K562 (cell line): ENCODE data around the gene CAMK1D. TPM values are rescaled to one million over a fixed set of nuclear protein-coding genes. Genes with fewer than 3 reads are reported as not detected.

ENCODE experiments used
- ATAC-seq: fragments of 200-7000 bp; cut with Tn5 transposase; 3 replicates; pipeline ENCODE4 v1.9.1; 2020; ENCODE audit warnings: moderate library complexity
- BruUV-seq: library from RNA; stranded (reverse); fragments of 400-500 nt; replicated peaks from 2 replicates; lab custom pipeline; 2021; lab: Mats Ljungman, UMichigan
- CTCF ChIA-PET: fragments of 300-600 bp; formaldehyde crosslinking; extraction: SDS; loops from one replicate; lab custom pipeline; 2021; ENCODE audit warnings: low intra/inter-chr PET ratio; lab: Yijun Ruan, JAX
- POLR2A ChIA-PET: fragments of 300-600, 350-650 bp; sonication (Branson Sonifier 250); formaldehyde crosslinking; extraction: SDS; loops from one replicate; lab custom pipeline; 2021; ENCODE audit warnings: antibody characterized with exemption, inconsistent platforms; lab: Yijun Ruan, JAX
- DNase-seq, 4 experiments: peaks; one replicate each; pipeline versions ENCODE4 v3.0.0 to v3.0.0-alpha.2; 2011 to 2018; ENCODE audit warnings: low spot score in 3 of 4, mixed read lengths in 3 of 4; ENCODE audit errors: extremely low read depth in 1 of 4
- FAIRE-seq: peaks from 2 replicates; lab custom pipeline; 2011; peaks lifted over from hg19 to GRCh38; lab: Jason Lieb, UNC
- H2AFZ ChIP-seq: 2 replicates; pipeline ENCODE4 v1.6.0; 2011; ENCODE audit warnings: low read depth, low read length, control low read depth, inconsistent platforms
- H3K27ac ChIP-seq: fragments of 200-600 bp; 3 replicates; pipeline ENCODE4 v1.8.0; 2011; ENCODE audit warnings: low read depth, mild to moderate bottlenecking, control low read depth, inconsistent platforms, low read length, moderate library complexity, mixed read lengths; ENCODE audit errors: extremely low read depth
- H3K27me3 ChIP-seq, 2 experiments: fragments of 300-600 bp in 1 of 2; 2 replicates in 1 of 2; 3 replicates in 1 of 2; pipeline versions ENCODE4 v1.6.0 to v1.8.0; 2011; ENCODE audit warnings: inconsistent platforms in 2 of 2, low read length in 2 of 2, mild to moderate bottlenecking in 1 of 2, mixed read lengths in 1 of 2, moderate library complexity in 1 of 2; ENCODE audit not compliant: control insufficient read depth in 2 of 2, insufficient read depth in 2 of 2
- H3K36me3 ChIP-seq: fragments of 300-600 bp; 3 replicates; pipeline ENCODE4 v1.8.0; 2011; ENCODE audit warnings: mild to moderate bottlenecking, low read length, inconsistent platforms; ENCODE audit not compliant: control insufficient read depth, insufficient read depth
- H3K4me1 ChIP-seq, 2 experiments: fragments of 200-600 bp in 1 of 2; replicated peaks in 1 of 2; 2 replicates in 1 of 2; 3 replicates in 1 of 2; pipeline versions ENCODE4 v1.5.1 to v1.8.0; 2011; ENCODE audit warnings: inconsistent platforms in 2 of 2, low read length in 2 of 2, mild to moderate bottlenecking in 1 of 2, mixed read lengths in 1 of 2, moderate library complexity in 1 of 2; ENCODE audit not compliant: control insufficient read depth in 2 of 2, insufficient read depth in 2 of 2
- H3K4me2 ChIP-seq: 2 replicates; pipeline ENCODE4 v1.6.1; 2011; ENCODE audit warnings: low read length, control low read depth, inconsistent platforms, mixed read lengths; ENCODE audit not compliant: insufficient read depth
- H3K4me3 ChIP-seq: fragments of 200-600 bp; sonication (generic), shearing (Covaris generic); 2 replicates; pipeline ENCODE4 v1.5.1; 2016; ENCODE audit warnings: control low read depth, inconsistent platforms
- H3K79me2 ChIP-seq: fragments of 200-600 bp; 3 replicates; pipeline ENCODE4 v1.8.0; 2011; ENCODE audit warnings: low read length, inconsistent platforms; ENCODE audit not compliant: control insufficient read depth, insufficient read depth
- H3K9ac ChIP-seq, 2 experiments: 2 replicates each; pipeline versions ENCODE4 v1.6.0 to v1.6.1; 2011; ENCODE audit warnings: low read depth in 2 of 2, low read length in 2 of 2, control low read depth in 1 of 2, inconsistent platforms in 1 of 2, mild to moderate bottlenecking in 1 of 2, mixed read lengths in 1 of 2; ENCODE audit not compliant: insufficient read depth in 1 of 2
- H3K9me1 ChIP-seq: one replicate; pipeline ENCODE4 v1.6.0; 2011; ENCODE audit warnings: inconsistent platforms, mild to moderate bottlenecking, low read length, moderate library complexity; ENCODE audit not compliant: control insufficient read depth, insufficient read depth
- H3K9me3 ChIP-seq: replicated peaks from 2 replicates; pipeline ENCODE4 v1.5.1; 2011; ENCODE audit warnings: low read depth, low read length, inconsistent platforms; ENCODE audit not compliant: control insufficient read depth, insufficient read depth
- H4K20me1 ChIP-seq: replicated peaks from 2 replicates; pipeline ENCODE4 v1.6.1; 2011; ENCODE audit warnings: low read length, inconsistent platforms, mixed read lengths; ENCODE audit not compliant: control insufficient read depth, insufficient read depth
- ARID2 ChIP-seq: fragments of 450-650 bp; IDR thresholded peaks from 2 replicates; pipeline ENCODE4 v1.6.1; 2017; ENCODE audit warnings: antibody characterized with exemption, mild to moderate bottlenecking
- CBX8 ChIP-seq: fragments of 200-600 bp; sonication (generic); IDR thresholded peaks from 2 replicates; pipeline ENCODE4 v1.6.1; 2012; ENCODE audit warnings: borderline replicate concordance, mixed run types, low read depth, mild to moderate bottlenecking, moderate library complexity, mixed read lengths, low read length, control low read depth, inconsistent platforms; ENCODE audit not compliant: poor library complexity, severe bottlenecking; ENCODE audit errors: extremely low read depth
- FOXJ2 ChIP-seq: fragments of 200-800 bp; sonication (Bioruptor generic); IDR thresholded peaks from 2 replicates; pipeline ENCODE4 v1.6.1; 2016; ENCODE audit warnings: missing genetic modification characterization, missing compliant biosample characterization
- KAT8 ChIP-seq: fragments of 450-650 bp; IDR thresholded peaks from 2 replicates; pipeline ENCODE4 v1.6.1; 2016; ENCODE audit warnings: low read depth, mild to moderate bottlenecking
- ZNF197 ChIP-seq: fragments of 200-800 bp; sonication (Bioruptor generic); IDR thresholded peaks from 2 replicates; pipeline ENCODE4 v1.6.1; 2016; ENCODE audit warnings: low read depth, missing genetic modification characterization, missing compliant biosample characterization
- WGBS: fragments of 100-300 bp; shearing (Covaris generic); methylation state at CpG from one replicate; pipeline ENCODE4 v1.1.6; 2016; ENCODE audit warnings: low coverage, mixed read lengths; ENCODE audit not compliant: insufficient coverage; ENCODE audit errors: missing lambda C conversion rate; 5-methylcytosine and 5-hydroxymethylcytosine counted together
- in situ Hi-C: fragments of 300-500 bp; cut with MboI; formaldehyde crosslinking; loops from 4 replicates; pipeline ENCODE4 v1.15.0; 2018; ENCODE audit warnings: inconsistent platforms, mixed read lengths
- intact Hi-C: fragments of 100-400 bp; cut with micrococcal nuclease; formaldehyde crosslinking; loops from 2 replicates; pipeline ENCODE4 v1.14.2; 2022
- polyA plus RNA-seq, 8 experiments: library from polyadenylated mRNA; depleted of rRNA in 4 of 8; stranded (reverse) in 5 of 8; unstranded in 3 of 8; fragments of >200 nt; fragmentation: Nextera tagmentation in 2 of 8; fragmentation: Illumina TruSeq in 1 of 8; extraction: Ambion mirVana in 2 of 8; extraction: Trizol in 1 of 8; gene quantifications; 2 replicates each; pipeline versions ENCODE4 v1.2.1 to v1.2.3, GENCODE V29; 2011 to 2014; ENCODE audit warnings: inconsistent platforms in 1 of 8, missing spikeins in 1 of 8
- total RNA-seq, 7 experiments: library from RNA; depleted of rRNA in 6 of 7; stranded (reverse); fragments of >200 nt in 6 of 7; fragmentation: Illumina TruSeq in 2 of 7; extraction: Trizol in 2 of 7; gene quantifications; 2 replicates each; pipeline versions ENCODE4 v1.2.1 to v1.2.3, GENCODE V29; 2011 to 2021; ENCODE audit warnings: low replicate concordance in 1 of 7
- TF ChIP-seq, protein P1 (sequence below): sonication (generic); formaldehyde crosslinking; IDR thresholded peaks from 2 replicates; pipeline ENCODE4 v1.8.1; 2022; ENCODE audit warnings: missing genetic modification reagents
- TF ChIP-seq, protein P2 (sequence below): fragments of 450-650 bp; IDR thresholded peaks from 2 replicates; pipeline ENCODE4 v1.6.1; 2014; ENCODE audit warnings: low read depth, mild to moderate bottlenecking, moderate library complexity, borderline replicate concordance
- TF ChIP-seq, protein P3 (sequence below): fragments of 200-800 bp; sonication (Bioruptor generic); IDR thresholded peaks from 2 replicates; pipeline ENCODE4 v1.6.1; 2016; ENCODE audit warnings: missing genetic modification characterization, missing compliant biosample characterization
- TF ChIP-seq, protein P4 (sequence below): sonication (generic); formaldehyde crosslinking; IDR thresholded peaks from 2 replicates; pipeline ENCODE4 v1.8.0; 2022; ENCODE audit warnings: missing genetic modification reagents, mild to moderate bottlenecking, borderline replicate concordance
- TF ChIP-seq, protein P5 (sequence below): fragments of 450-650 bp; IDR thresholded peaks from 2 replicates; pipeline ENCODE4 v1.6.1; 2016; ENCODE audit warnings: low read depth, mild to moderate bottlenecking, moderate library complexity

The CAMK1D gene
- total and polyA plus RNA-seq, 9 of the 15 experiments (the other 6 are each of a cell fraction or from before 2014, with no cell fraction given): 0.12 to 0.24 (median 0.20) TPM; not detected in 5

DNA sequence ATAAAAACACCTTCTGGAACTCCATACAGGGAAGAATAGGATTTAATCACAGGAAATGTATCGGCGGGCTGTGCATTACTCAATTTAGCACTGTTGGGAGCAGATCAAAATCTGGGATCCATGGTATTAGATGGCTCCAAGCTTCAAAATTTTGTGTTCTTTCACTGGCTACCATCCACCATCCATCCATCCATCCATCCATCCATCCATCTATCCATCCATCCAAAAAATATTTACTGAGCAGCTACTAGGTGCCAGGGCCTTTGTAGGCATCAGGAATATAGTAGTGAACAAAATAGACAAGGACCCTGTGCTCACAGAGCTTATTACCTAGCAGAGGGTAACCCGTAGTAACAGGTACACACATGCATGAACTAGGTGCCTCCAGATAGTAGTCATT, 372.0 kb downstream of the CAMK1D start:
- H3K4me1 ChIP-seq: no peaks in the 10 kb centered on the region
- FAIRE-seq (no peak), ATAC-seq (no peak), DNase-seq (no peak)
- intact Hi-C loops: no loop called here
- no peak overlapping the region for H3K9ac ChIP-seq
- H3K36me3 ChIP-seq: no peaks in the 10 kb centered on the region
- H4K20me1 ChIP-seq: no peaks in the 10 kb centered on the region
- H3K79me2 ChIP-seq: no peaks in the 10 kb centered on the region
- no TSS peak for BruUV-seq
- peaks cover 2 to 24% of the 10 kb centered on the region in 2 experiments; a peak in 3 of 5 replicates for H3K27me3 ChIP-seq
- H3K4me2 ChIP-seq: no peak overlapping the region
- in situ Hi-C loops: loop anchor here (25.0 kb wide), 1 partner anchor 934 kb away; no protein-coding TSS in a partner anchor
- H2AFZ ChIP-seq: no peak overlapping the region
- H3K9me1 ChIP-seq: no peaks in the 10 kb centered on the region
- ChIA-PET POLR2A (no interaction called here), CTCF (no interaction called here)
- H3K27ac ChIP-seq: no peak overlapping the region
- no peaks in the 10 kb centered on the region for H3K9me3 ChIP-seq
- WGBS: 0% methylated on average over 3 of the region's 3 CpGs
- no peak overlapping the region for H3K4me3 ChIP-seq
- TF ChIP-seq, protein P1, sequence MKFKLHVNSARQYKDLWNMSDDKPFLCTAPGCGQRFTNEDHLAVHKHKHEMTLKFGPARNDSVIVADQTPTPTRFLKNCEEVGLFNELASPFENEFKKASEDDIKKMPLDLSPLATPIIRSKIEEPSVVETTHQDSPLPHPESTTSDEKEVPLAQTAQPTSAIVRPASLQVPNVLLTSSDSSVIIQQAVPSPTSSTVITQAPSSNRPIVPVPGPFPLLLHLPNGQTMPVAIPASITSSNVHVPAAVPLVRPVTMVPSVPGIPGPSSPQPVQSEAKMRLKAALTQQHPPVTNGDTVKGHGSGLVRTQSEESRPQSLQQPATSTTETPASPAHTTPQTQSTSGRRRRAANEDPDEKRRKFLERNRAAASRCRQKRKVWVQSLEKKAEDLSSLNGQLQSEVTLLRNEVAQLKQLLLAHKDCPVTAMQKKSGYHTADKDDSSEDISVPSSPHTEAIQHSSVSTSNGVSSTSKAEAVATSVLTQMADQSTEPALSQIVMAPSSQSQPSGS (CRISPR knock-in tag): no peak
- TF ChIP-seq, protein P2, sequence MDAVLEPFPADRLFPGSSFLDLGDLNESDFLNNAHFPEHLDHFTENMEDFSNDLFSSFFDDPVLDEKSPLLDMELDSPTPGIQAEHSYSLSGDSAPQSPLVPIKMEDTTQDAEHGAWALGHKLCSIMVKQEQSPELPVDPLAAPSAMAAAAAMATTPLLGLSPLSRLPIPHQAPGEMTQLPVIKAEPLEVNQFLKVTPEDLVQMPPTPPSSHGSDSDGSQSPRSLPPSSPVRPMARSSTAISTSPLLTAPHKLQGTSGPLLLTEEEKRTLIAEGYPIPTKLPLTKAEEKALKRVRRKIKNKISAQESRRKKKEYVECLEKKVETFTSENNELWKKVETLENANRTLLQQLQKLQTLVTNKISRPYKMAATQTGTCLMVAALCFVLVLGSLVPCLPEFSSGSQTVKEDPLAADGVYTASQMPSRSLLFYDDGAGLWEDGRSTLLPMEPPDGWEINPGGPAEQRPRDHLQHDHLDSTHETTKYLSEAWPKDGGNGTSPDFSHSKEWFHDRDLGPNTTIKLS: no peak
- TF ChIP-seq, protein P3, sequence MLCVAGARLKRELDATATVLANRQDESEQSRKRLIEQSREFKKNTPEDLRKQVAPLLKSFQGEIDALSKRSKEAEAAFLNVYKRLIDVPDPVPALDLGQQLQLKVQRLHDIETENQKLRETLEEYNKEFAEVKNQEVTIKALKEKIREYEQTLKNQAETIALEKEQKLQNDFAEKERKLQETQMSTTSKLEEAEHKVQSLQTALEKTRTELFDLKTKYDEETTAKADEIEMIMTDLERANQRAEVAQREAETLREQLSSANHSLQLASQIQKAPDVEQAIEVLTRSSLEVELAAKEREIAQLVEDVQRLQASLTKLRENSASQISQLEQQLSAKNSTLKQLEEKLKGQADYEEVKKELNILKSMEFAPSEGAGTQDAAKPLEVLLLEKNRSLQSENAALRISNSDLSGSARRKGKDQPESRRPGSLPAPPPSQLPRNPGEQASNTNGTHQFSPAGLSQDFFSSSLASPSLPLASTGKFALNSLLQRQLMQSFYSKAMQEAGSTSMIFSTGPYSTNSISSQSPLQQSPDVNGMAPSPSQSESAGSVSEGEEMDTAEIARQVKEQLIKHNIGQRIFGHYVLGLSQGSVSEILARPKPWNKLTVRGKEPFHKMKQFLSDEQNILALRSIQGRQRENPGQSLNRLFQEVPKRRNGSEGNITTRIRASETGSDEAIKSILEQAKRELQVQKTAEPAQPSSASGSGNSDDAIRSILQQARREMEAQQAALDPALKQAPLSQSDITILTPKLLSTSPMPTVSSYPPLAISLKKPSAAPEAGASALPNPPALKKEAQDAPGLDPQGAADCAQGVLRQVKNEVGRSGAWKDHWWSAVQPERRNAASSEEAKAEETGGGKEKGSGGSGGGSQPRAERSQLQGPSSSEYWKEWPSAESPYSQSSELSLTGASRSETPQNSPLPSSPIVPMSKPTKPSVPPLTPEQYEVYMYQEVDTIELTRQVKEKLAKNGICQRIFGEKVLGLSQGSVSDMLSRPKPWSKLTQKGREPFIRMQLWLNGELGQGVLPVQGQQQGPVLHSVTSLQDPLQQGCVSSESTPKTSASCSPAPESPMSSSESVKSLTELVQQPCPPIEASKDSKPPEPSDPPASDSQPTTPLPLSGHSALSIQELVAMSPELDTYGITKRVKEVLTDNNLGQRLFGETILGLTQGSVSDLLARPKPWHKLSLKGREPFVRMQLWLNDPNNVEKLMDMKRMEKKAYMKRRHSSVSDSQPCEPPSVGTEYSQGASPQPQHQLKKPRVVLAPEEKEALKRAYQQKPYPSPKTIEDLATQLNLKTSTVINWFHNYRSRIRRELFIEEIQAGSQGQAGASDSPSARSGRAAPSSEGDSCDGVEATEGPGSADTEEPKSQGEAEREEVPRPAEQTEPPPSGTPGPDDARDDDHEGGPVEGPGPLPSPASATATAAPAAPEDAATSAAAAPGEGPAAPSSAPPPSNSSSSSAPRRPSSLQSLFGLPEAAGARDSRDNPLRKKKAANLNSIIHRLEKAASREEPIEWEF: no peak
- TF ChIP-seq, protein P4, sequence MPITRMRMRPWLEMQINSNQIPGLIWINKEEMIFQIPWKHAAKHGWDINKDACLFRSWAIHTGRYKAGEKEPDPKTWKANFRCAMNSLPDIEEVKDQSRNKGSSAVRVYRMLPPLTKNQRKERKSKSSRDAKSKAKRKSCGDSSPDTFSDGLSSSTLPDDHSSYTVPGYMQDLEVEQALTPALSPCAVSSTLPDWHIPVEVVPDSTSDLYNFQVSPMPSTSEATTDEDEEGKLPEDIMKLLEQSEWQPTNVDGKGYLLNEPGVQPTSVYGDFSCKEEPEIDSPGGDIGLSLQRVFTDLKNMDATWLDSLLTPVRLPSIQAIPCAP (CRISPR knock-in tag): no peak
- TF ChIP-seq KAT8 (no peak), ARID2 (no peak), FOXJ2 (no peak), ZNF197 (CRISPR knock-in tag) (no peak), CBX8 (no peak)
- TF ChIP-seq, protein P5, sequence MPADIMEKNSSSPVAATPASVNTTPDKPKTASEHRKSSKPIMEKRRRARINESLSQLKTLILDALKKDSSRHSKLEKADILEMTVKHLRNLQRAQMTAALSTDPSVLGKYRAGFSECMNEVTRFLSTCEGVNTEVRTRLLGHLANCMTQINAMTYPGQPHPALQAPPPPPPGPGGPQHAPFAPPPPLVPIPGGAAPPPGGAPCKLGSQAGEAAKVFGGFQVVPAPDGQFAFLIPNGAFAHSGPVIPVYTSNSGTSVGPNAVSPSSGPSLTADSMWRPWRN: no peak
